HepG2 (cell line): ENCODE results near the gene JMJD6. TPM values are rescaled to one million over a fixed set of nuclear protein-coding genes. Genes with fewer than 3 reads are reported as not detected.

Experiments
- ATAC-seq: fragments of 200-7000 bp; cut with Tn5 transposase; 3 replicates; pipeline ENCODE4 v1.9.1; 2020; ENCODE audit warnings: mild to moderate bottlenecking, moderate library complexity
- BruUV-seq: library from RNA; stranded (reverse); fragments of 400-500 nt; replicated peaks from 2 replicates; lab custom pipeline; 2021; lab: Mats Ljungman, UMichigan
- CTCF ChIA-PET: fragments of 300-600 bp; formaldehyde crosslinking; extraction: SDS; loops from one replicate; lab custom pipeline; 2021; ENCODE audit warnings: low total read pairs, inconsistent platforms, low intra/inter-chr PET ratio; lab: Yijun Ruan, JAX
- POLR2A ChIA-PET: fragments of 350-600 bp; sonication (Branson Sonifier 250); formaldehyde crosslinking; loops from one replicate; lab custom pipeline; 2020; ENCODE audit warnings: antibody characterized with exemption, inconsistent platforms; lab: Yijun Ruan, JAX
- DNase-seq: peaks from one replicate; pipeline ENCODE4 v3.0.0-alpha.2; 2015; ENCODE audit warnings: low spot score
- FAIRE-seq: peaks from 3 replicates; lab custom pipeline; 2011; peaks lifted over from hg19 to GRCh38; lab: Jason Lieb, UNC
- H2AFZ ChIP-seq: one replicate; pipeline ENCODE4 v1.6.1; 2011; ENCODE audit warnings: low read length, inconsistent platforms
- H3K27ac ChIP-seq: fragments of 300-600 bp; 3 replicates; pipeline ENCODE4 v1.8.0; 2011; ENCODE audit warnings: mixed run types, mild to moderate bottlenecking, mixed read lengths, low read length, inconsistent platforms; ENCODE audit not compliant: insufficient read depth; ENCODE audit errors: extremely low read length
- H3K27me3 ChIP-seq, 2 experiments: fragments of 200-600 bp in 1 of 2; 2 replicates in 1 of 2; 3 replicates in 1 of 2; pipeline versions ENCODE4 v1.6.0 to v1.8.0; 2011; ENCODE audit warnings: low read length in 2 of 2, mild to moderate bottlenecking in 2 of 2, moderate library complexity in 2 of 2, inconsistent platforms in 1 of 2; ENCODE audit not compliant: insufficient read depth in 2 of 2, control insufficient read depth in 1 of 2
- H3K36me3 ChIP-seq, 2 experiments: fragments of 200-600 bp in 1 of 2; replicated peaks in 1 of 2; 2 replicates in 1 of 2; 3 replicates in 1 of 2; pipeline versions ENCODE4 v1.5.1 to v1.8.0; 2011; ENCODE audit warnings: low read length in 2 of 2, inconsistent platforms in 1 of 2; ENCODE audit not compliant: insufficient read depth in 2 of 2, control insufficient read depth in 1 of 2
- H3K4me1 ChIP-seq: 2 replicates; pipeline ENCODE4 v1.5.1; 2012; ENCODE audit warnings: low read length, inconsistent platforms; ENCODE audit not compliant: insufficient read depth
- H3K4me2 ChIP-seq: 2 replicates; pipeline ENCODE4 v1.6.0; 2011; ENCODE audit warnings: low read depth, low read length, inconsistent platforms
- H3K4me3 ChIP-seq, 3 experiments: fragments of 200-600 bp in 1 of 3; sonication (generic), shearing (Covaris generic) in 1 of 3; replicated peaks in 1 of 3; 2 replicates each; pipeline ENCODE4 v1.5.1; 2011 to 2016; ENCODE audit warnings: low read length in 3 of 3, inconsistent platforms in 2 of 3, low read depth in 2 of 3, mild to moderate bottlenecking in 2 of 3, control low read depth in 1 of 3, mixed read lengths in 1 of 3; ENCODE audit not compliant: insufficient read depth in 1 of 3
- H3K79me2 ChIP-seq: one replicate; pipeline ENCODE4 v1.6.1; 2011; ENCODE audit warnings: low read length, inconsistent platforms; ENCODE audit not compliant: insufficient read depth
- H3K9ac ChIP-seq: 2 replicates; pipeline ENCODE4 v1.6.0; 2011; ENCODE audit warnings: mild to moderate bottlenecking, low read depth, low read length, inconsistent platforms; ENCODE audit not compliant: insufficient read depth
- H3K9me3 ChIP-seq: 2 replicates; pipeline ENCODE4 v1.5.1; 2012; ENCODE audit warnings: mild to moderate bottlenecking, low read length
- H4K20me1 ChIP-seq: 2 replicates; pipeline ENCODE4 v1.6.0; 2011; ENCODE audit warnings: inconsistent platforms, mild to moderate bottlenecking, low read length, moderate library complexity; ENCODE audit not compliant: insufficient read depth
- CENPT ChIP-seq: sonication (generic); formaldehyde crosslinking; IDR thresholded peaks from 2 replicates; pipeline ENCODE4 v1.8.0; 2022; ENCODE audit warnings: low read depth, mild to moderate bottlenecking, moderate library complexity, missing genetic modification reagents
- CSRNP1 ChIP-seq: sonication (generic); formaldehyde crosslinking; IDR thresholded peaks from 2 replicates; pipeline ENCODE4 v1.8.1; 2023; ENCODE audit warnings: mild to moderate bottlenecking, missing genetic modification reagents
- HIVEP1 ChIP-seq: sonication (generic); formaldehyde crosslinking; IDR thresholded peaks from 2 replicates; pipeline ENCODE4 v1.4.0; 2020; ENCODE audit warnings: mild to moderate bottlenecking, missing genetic modification reagents
- KAT2B ChIP-seq: fragments of 150-350 bp; IDR thresholded peaks from 2 replicates; pipeline ENCODE4 v1.6.1; 2014; ENCODE audit warnings: low read depth, low read length, borderline replicate concordance
- RARG ChIP-seq: sonication (generic); formaldehyde crosslinking; IDR thresholded peaks from 2 replicates; pipeline ENCODE4 v1.4.0; 2020; ENCODE audit warnings: low read depth, mild to moderate bottlenecking, missing genetic modification reagents
- REXO4 ChIP-seq: sonication (generic); formaldehyde crosslinking; IDR thresholded peaks from 2 replicates; pipeline ENCODE4 v1.8.0; 2022; ENCODE audit warnings: missing genetic modification reagents, mild to moderate bottlenecking, borderline replicate concordance
- ZBTB39 ChIP-seq: sonication (generic); formaldehyde crosslinking; IDR thresholded peaks from 2 replicates; pipeline ENCODE4 v1.5.0; 2020; ENCODE audit warnings: missing genetic modification reagents
- ZGPAT ChIP-seq: IDR thresholded peaks from 2 replicates; pipeline ENCODE4 v1.6.1; 2016; ENCODE audit warnings: mild to moderate bottlenecking
- ZKSCAN5 ChIP-seq: sonication (generic); formaldehyde crosslinking; IDR thresholded peaks from 2 replicates; pipeline ENCODE4 v1.5.1; 2020; ENCODE audit warnings: mild to moderate bottlenecking, missing genetic modification reagents
- WGBS: methylation state at CpG from one replicate; pipeline ENCODE4 v1.1.6; 2017; ENCODE audit warnings: low lambda C conversion rate; 5-methylcytosine and 5-hydroxymethylcytosine counted together
- in situ Hi-C: cut with HindIII; loops from 2 replicates; pipeline ENCODE4 v1.10.0; 2017; ENCODE audit warnings: low pct_unique_long_range_greater_than_20kb; ENCODE audit not compliant: extremely low pct_ligation_motif_present
- intact Hi-C: fragments of 100-400 bp; cut with micrococcal nuclease; formaldehyde crosslinking; loops from one replicate; pipeline ENCODE4 v1.10.0; 2022; ENCODE audit not compliant: unreplicated experiment
- polyA plus RNA-seq, 8 experiments: library from polyadenylated mRNA; depleted of rRNA in 3 of 8; stranded (reverse) in 7 of 8; unstranded in 1 of 8; fragments of >200 nt; fragmentation: Illumina TruSeq in 4 of 8; extraction: Trizol in 4 of 8; gene quantifications; 2 replicates each; pipeline versions ENCODE4 v1.2.1 to v1.2.3, GENCODE V29; 2011 to 2016; ENCODE audit warnings: low read depth in 4 of 8, missing spikeins in 1 of 8, mixed read lengths in 1 of 8; ENCODE audit not compliant: insufficient read depth in 1 of 8
- total RNA-seq, 5 experiments: library from RNA; depleted of rRNA; stranded (reverse); fragments of >200 nt; fragmentation: Illumina TruSeq; extraction: Trizol; gene quantifications; 2 replicates each; pipeline ENCODE4 v1.2.3, GENCODE V29; 2016; ENCODE audit warnings: low read depth in 1 of 5

Gene JMJD6
- total and polyA plus RNA-seq, 2 of the 13 experiments (the other 11 are each of a cell fraction or from before 2014, with no cell fraction given): 33.6 to 41.0 TPM

GRCh38 chr17:76744747-76745146 is 18.3 kb upstream of the JMJD6 start:
- Histone ChIP-seq H3K4me1 (peaks cover 6% of the 10 kb centered on the region; the same call in 1 of the 2 replicates), H3K4me3 (no peak overlapping the region), H3K27me3 (no peaks in the 10 kb centered on the region), H3K9me3 (no peaks in the 10 kb centered on the region), H4K20me1 (no peaks in the 10 kb centered on the region), H3K36me3 (peaks cover 13 to 35% of the 10 kb centered on the region in 2 experiments), H3K4me2 (no peak overlapping the region), H3K9ac (no peak overlapping the region), H2AFZ (no peak overlapping the region), H3K79me2 (no peaks in the 10 kb centered on the region), H3K27ac (no peak overlapping the region)
- intact Hi-C loops: no loop called here
- no peak for TF ChIP-seq KAT2B
- POLR2A ChIA-PET: no interaction called here
- in situ Hi-C loops: no loop called here
- BruUV-seq: no TSS peak
- DNase-seq (no peak), ATAC-seq (no peak), FAIRE-seq (no peak)
- CTCF ChIA-PET: no interaction called here
- WGBS: 97% methylated on average over 2 of the region's 2 CpGs

- Histone ChIP-seq H2AFZ (no peak overlapping the region), H3K9ac (no peak overlapping the region), H3K4me3 (no peak overlapping the region), H3K9me3 (no peaks in the 10 kb centered on the region), H3K36me3 (peaks cover 13 to 35% of the 10 kb centered on the region in 2 experiments), H3K27me3 (peaks cover 0 to 3% of the 10 kb centered on the region in 2 experiments; a peak in 1 of 5 replicates), H3K79me2 (peaks cover 17% of the 10 kb centered on the region), H3K4me1 (peaks cover 21% of the 10 kb centered on the region), H4K20me1 (no peaks in the 10 kb centered on the region), H3K4me2 (no peak overlapping the region), H3K27ac (no peak overlapping the region)
- POLR2A ChIA-PET: no interaction called here
- BruUV-seq: no TSS peak
- CTCF ChIA-PET: no interaction called here
- ATAC-seq (no peak), DNase-seq (no peak), FAIRE-seq (no peak)
- intact Hi-C loops: no loop called here
- TF ChIP-seq ZBTB39 (no peak), CENPT (CRISPR knock-in tag) (no peak), RARG (CRISPR knock-in tag) (no peak), CSRNP1 (no peak), REXO4 (CRISPR knock-in tag) (no peak), ZGPAT (CRISPR knock-in tag) (no peak), HIVEP1 (no peak), ZKSCAN5 (no peak)
- in situ Hi-C loops: no loop called here
These were observed 16.6 kb upstream of the JMJD6 start for GRCh38 chr17:76742958-76743357.
